K562 (cell line): Measurements from ENCODE around the gene ODAM. TPM values are rescaled to one million over a fixed set of nuclear protein-coding genes. Genes with fewer than 3 reads are reported as not detected.
"Not testable (repeated sequence)": the region's sequence is repeated elsewhere in the genome, so short reads cannot be mapped to it uniquely, and the experiment has no call there.

Source experiments
- ATAC-seq: fragments of 200-7000 bp; cut with Tn5 transposase; 3 replicates; pipeline ENCODE4 v1.9.1; 2020; ENCODE audit warnings: moderate library complexity
- BruUV-seq: library from RNA; stranded (reverse); fragments of 400-500 nt; replicated peaks from 2 replicates; lab custom pipeline; 2021; lab: Mats Ljungman, UMichigan
- CTCF ChIA-PET: fragments of 300-600 bp; formaldehyde crosslinking; extraction: SDS; loops from one replicate; lab custom pipeline; 2021; ENCODE audit warnings: low intra/inter-chr PET ratio; lab: Yijun Ruan, JAX
- POLR2A ChIA-PET: fragments of 300-600, 350-650 bp; sonication (Branson Sonifier 250); formaldehyde crosslinking; extraction: SDS; loops from one replicate; lab custom pipeline; 2021; ENCODE audit warnings: antibody characterized with exemption, inconsistent platforms; lab: Yijun Ruan, JAX
- DNase-seq, 4 experiments: peaks; one replicate each; pipeline versions ENCODE4 v3.0.0 to v3.0.0-alpha.2; 2011 to 2018; ENCODE audit warnings: low spot score in 3 of 4, mixed read lengths in 3 of 4; ENCODE audit errors: extremely low read depth in 1 of 4
- FAIRE-seq: peaks from 2 replicates; lab custom pipeline; 2011; peaks lifted over from hg19 to GRCh38; lab: Jason Lieb, UNC
- H2AFZ ChIP-seq: 2 replicates; pipeline ENCODE4 v1.6.0; 2011; ENCODE audit warnings: low read depth, low read length, control low read depth, inconsistent platforms
- H3K27ac ChIP-seq: fragments of 200-600 bp; 3 replicates; pipeline ENCODE4 v1.8.0; 2011; ENCODE audit warnings: low read depth, mild to moderate bottlenecking, control low read depth, inconsistent platforms, low read length, moderate library complexity, mixed read lengths; ENCODE audit errors: extremely low read depth
- H3K27me3 ChIP-seq, 2 experiments: fragments of 300-600 bp in 1 of 2; 2 replicates in 1 of 2; 3 replicates in 1 of 2; pipeline versions ENCODE4 v1.6.0 to v1.8.0; 2011; ENCODE audit warnings: inconsistent platforms in 2 of 2, low read length in 2 of 2, mild to moderate bottlenecking in 1 of 2, mixed read lengths in 1 of 2, moderate library complexity in 1 of 2; ENCODE audit not compliant: control insufficient read depth in 2 of 2, insufficient read depth in 2 of 2
- H3K36me3 ChIP-seq: fragments of 300-600 bp; 3 replicates; pipeline ENCODE4 v1.8.0; 2011; ENCODE audit warnings: mild to moderate bottlenecking, low read length, inconsistent platforms; ENCODE audit not compliant: control insufficient read depth, insufficient read depth
- H3K4me1 ChIP-seq, 2 experiments: fragments of 200-600 bp in 1 of 2; replicated peaks in 1 of 2; 2 replicates in 1 of 2; 3 replicates in 1 of 2; pipeline versions ENCODE4 v1.5.1 to v1.8.0; 2011; ENCODE audit warnings: inconsistent platforms in 2 of 2, low read length in 2 of 2, mild to moderate bottlenecking in 1 of 2, mixed read lengths in 1 of 2, moderate library complexity in 1 of 2; ENCODE audit not compliant: control insufficient read depth in 2 of 2, insufficient read depth in 2 of 2
- H3K4me2 ChIP-seq: 2 replicates; pipeline ENCODE4 v1.6.1; 2011; ENCODE audit warnings: low read length, control low read depth, inconsistent platforms, mixed read lengths; ENCODE audit not compliant: insufficient read depth
- H3K4me3 ChIP-seq: fragments of 200-600 bp; sonication (generic), shearing (Covaris generic); 2 replicates; pipeline ENCODE4 v1.5.1; 2016; ENCODE audit warnings: control low read depth, inconsistent platforms
- H3K79me2 ChIP-seq: fragments of 200-600 bp; 3 replicates; pipeline ENCODE4 v1.8.0; 2011; ENCODE audit warnings: low read length, inconsistent platforms; ENCODE audit not compliant: control insufficient read depth, insufficient read depth
- H3K9ac ChIP-seq, 2 experiments: 2 replicates each; pipeline versions ENCODE4 v1.6.0 to v1.6.1; 2011; ENCODE audit warnings: low read depth in 2 of 2, low read length in 2 of 2, control low read depth in 1 of 2, inconsistent platforms in 1 of 2, mild to moderate bottlenecking in 1 of 2, mixed read lengths in 1 of 2; ENCODE audit not compliant: insufficient read depth in 1 of 2
- H3K9me1 ChIP-seq: one replicate; pipeline ENCODE4 v1.6.0; 2011; ENCODE audit warnings: inconsistent platforms, mild to moderate bottlenecking, low read length, moderate library complexity; ENCODE audit not compliant: control insufficient read depth, insufficient read depth
- H3K9me3 ChIP-seq: replicated peaks from 2 replicates; pipeline ENCODE4 v1.5.1; 2011; ENCODE audit warnings: low read depth, low read length, inconsistent platforms; ENCODE audit not compliant: control insufficient read depth, insufficient read depth
- H4K20me1 ChIP-seq: replicated peaks from 2 replicates; pipeline ENCODE4 v1.6.1; 2011; ENCODE audit warnings: low read length, inconsistent platforms, mixed read lengths; ENCODE audit not compliant: control insufficient read depth, insufficient read depth
- CBX2 ChIP-seq: fragments of 200-600 bp; sonication (generic); IDR thresholded peaks from one replicate; pipeline ENCODE4 v1.6.1; 2012; ENCODE audit warnings: mild to moderate bottlenecking, low read length, inconsistent platforms; ENCODE audit not compliant: insufficient read depth, poor library complexity, severe bottlenecking
- CEBPZ ChIP-seq: fragments of 150-350 bp; IDR thresholded peaks from 2 replicates; pipeline ENCODE4 v1.6.1; 2014; ENCODE audit warnings: low read depth, mild to moderate bottlenecking, low read length, borderline replicate concordance
- TCFL5 ChIP-seq: fragments of 250-450 bp; sonication (Bioruptor Pico); conservative IDR thresholded peaks from 2 replicates; pipeline ENCODE4 v1.6.1; 2021; ENCODE audit warnings: mild to moderate bottlenecking, moderate library complexity, matching md5 sums
- TRIM25 ChIP-seq: fragments of 450-650 bp; IDR thresholded peaks from 2 replicates; pipeline ENCODE4 v1.7.0; 2016; ENCODE audit warnings: borderline replicate concordance
- XRCC4 ChIP-seq: IDR thresholded peaks from one replicate; pipeline ENCODE4 v1.6.1; 2011; ENCODE audit not compliant: insufficient read depth, insufficient read length; ENCODE audit errors: extremely low read depth
- ZNF165 ChIP-seq: fragments of 250-450 bp; sonication (Bioruptor Pico); IDR thresholded peaks from 2 replicates; pipeline ENCODE4 v1.4.0; 2020; ENCODE audit warnings: borderline replicate concordance
- ZNF707 ChIP-seq: fragments of 250-450 bp; sonication (Bioruptor Pico); conservative IDR thresholded peaks from 2 replicates; pipeline ENCODE4 v1.8.0; 2022; ENCODE audit warnings: inconsistent platforms, mild to moderate bottlenecking, moderate library complexity
- WGBS: fragments of 100-300 bp; shearing (Covaris generic); methylation state at CpG from one replicate; pipeline ENCODE4 v1.1.6; 2016; ENCODE audit warnings: low coverage, mixed read lengths; ENCODE audit not compliant: insufficient coverage; ENCODE audit errors: missing lambda C conversion rate; 5-methylcytosine and 5-hydroxymethylcytosine counted together
- in situ Hi-C: fragments of 300-500 bp; cut with MboI; formaldehyde crosslinking; loops from 4 replicates; pipeline ENCODE4 v1.15.0; 2018; ENCODE audit warnings: inconsistent platforms, mixed read lengths
- intact Hi-C: fragments of 100-400 bp; cut with micrococcal nuclease; formaldehyde crosslinking; loops from 2 replicates; pipeline ENCODE4 v1.14.2; 2022
- polyA plus RNA-seq, 8 experiments: library from polyadenylated mRNA; depleted of rRNA in 4 of 8; stranded (reverse) in 5 of 8; unstranded in 3 of 8; fragments of >200 nt; fragmentation: Nextera tagmentation in 2 of 8; fragmentation: Illumina TruSeq in 1 of 8; extraction: Ambion mirVana in 2 of 8; extraction: Trizol in 1 of 8; gene quantifications; 2 replicates each; pipeline versions ENCODE4 v1.2.1 to v1.2.3, GENCODE V29; 2011 to 2014; ENCODE audit warnings: inconsistent platforms in 1 of 8, missing spikeins in 1 of 8
- total RNA-seq, 7 experiments: library from RNA; depleted of rRNA in 6 of 7; stranded (reverse); fragments of >200 nt in 6 of 7; fragmentation: Illumina TruSeq in 2 of 7; extraction: Trizol in 2 of 7; gene quantifications; 2 replicates each; pipeline versions ENCODE4 v1.2.1 to v1.2.3, GENCODE V29; 2011 to 2021; ENCODE audit warnings: low replicate concordance in 1 of 7
- TF ChIP-seq, protein P1 (sequence below): fragments of 450-650 bp; formaldehyde crosslinking; IDR thresholded peaks from 2 replicates; pipeline ENCODE4 v1.4.0; 2020; ENCODE audit warnings: mild to moderate bottlenecking, moderate library complexity

ODAM gene
- total and polyA plus RNA-seq, 9 of the 15 experiments (the other 6 are each of a cell fraction or from before 2014, with no cell fraction given), result not detected

DNA sequence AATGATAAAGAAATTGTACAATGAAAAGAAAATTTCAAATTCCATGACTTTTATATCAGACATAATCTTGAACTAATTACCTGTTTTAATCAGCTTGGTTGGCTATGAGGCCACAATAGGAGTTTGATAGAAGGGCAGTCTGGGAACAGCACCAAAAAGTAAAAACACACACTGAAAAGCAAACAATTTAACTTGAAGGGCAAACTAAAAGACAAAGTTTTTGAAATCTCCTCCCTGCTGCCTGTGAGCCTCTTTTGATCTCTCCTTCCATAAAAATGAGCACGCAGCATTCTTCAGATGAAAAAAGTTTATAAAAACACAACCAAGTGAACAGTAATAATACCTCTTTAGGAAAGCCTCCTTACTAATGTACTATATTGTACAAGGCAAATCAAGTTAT is 8.1 kb downstream of the ODAM start:
- Histone ChIP-seq H3K27ac (no peak overlapping the region), H3K4me1 (no peaks in the 10 kb centered on the region), H3K4me2 (no peak overlapping the region), H3K9me1 (no peaks in the 10 kb centered on the region), H3K4me3 (no peak overlapping the region), H3K36me3 (no peaks in the 10 kb centered on the region), H2AFZ (no peak overlapping the region), H4K20me1 (no peaks in the 10 kb centered on the region), H3K27me3 (no peaks in the 10 kb centered on the region), H3K9me3 (no peaks in the 10 kb centered on the region; the same call in 1 of the 2 replicates), H3K79me2 (no peaks in the 10 kb centered on the region), H3K9ac (no peak overlapping the region)
- FAIRE-seq (no peak), ATAC-seq (no peak), DNase-seq (no peak)
- no TSS peak for BruUV-seq
- CTCF ChIA-PET, result no interaction called here
- intact Hi-C loops (no loop called here), in situ Hi-C loops (no loop called here)
- TF ChIP-seq, protein P1, sequence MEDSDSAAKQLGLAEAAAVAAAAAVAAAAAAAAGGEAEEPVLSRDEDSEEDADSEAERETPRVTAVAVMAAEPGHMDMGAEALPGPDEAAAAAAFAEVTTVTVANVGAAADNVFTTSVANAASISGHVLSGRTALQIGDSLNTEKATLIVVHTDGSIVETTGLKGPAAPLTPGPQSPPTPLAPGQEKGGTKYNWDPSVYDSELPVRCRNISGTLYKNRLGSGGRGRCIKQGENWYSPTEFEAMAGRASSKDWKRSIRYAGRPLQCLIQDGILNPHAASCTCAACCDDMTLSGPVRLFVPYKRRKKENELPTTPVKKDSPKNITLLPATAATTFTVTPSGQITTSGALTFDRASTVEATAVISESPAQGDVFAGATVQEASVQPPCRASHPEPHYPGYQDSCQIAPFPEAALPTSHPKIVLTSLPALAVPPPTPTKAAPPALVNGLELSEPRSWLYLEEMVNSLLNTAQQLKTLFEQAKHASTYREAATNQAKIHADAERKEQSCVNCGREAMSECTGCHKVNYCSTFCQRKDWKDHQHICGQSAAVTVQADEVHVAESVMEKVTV (CRISPR knock-in tag), result no peak
- TF ChIP-seq ZNF165 (CRISPR knock-in tag) (no peak), XRCC4 (no peak), ZNF707 (CRISPR knock-in tag) (no peak), CBX2 (no peak), CEBPZ (no peak), TRIM25 (no peak), TCFL5 (CRISPR knock-in tag) (no peak)
- POLR2A ChIA-PET, result no interaction called here
- 0% methylated on average over 1 of the region's 1 CpG for WGBS

DNA sequence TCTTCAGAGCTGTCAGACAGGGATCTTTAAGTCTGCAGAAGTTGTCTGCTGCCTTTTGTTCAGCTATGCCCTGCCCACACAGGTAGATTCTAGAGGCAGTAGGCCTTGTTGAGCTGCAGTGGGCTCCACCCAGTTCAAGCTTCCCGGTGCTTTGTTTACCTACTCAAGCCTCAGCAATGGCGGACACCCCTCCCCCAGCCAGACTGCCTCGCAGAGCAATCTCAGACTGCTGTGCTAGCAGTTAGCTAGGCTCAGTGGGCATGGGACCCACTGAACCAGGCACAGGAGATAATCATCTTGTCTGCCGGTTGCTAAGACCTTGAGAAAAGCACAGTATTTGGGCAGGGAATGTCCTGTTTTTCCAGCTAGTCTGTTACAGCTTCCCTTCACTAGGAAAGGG is 17.2 kb downstream of the ODAM start:
- intact Hi-C loops, H3K4me2 ChIP-seq, H3K4me1 ChIP-seq, H3K9me3 ChIP-seq, FAIRE-seq, H3K27ac ChIP-seq, H3K36me3 ChIP-seq, in situ Hi-C loops, H4K20me1 ChIP-seq, DNase-seq, H2AFZ ChIP-seq, BruUV-seq, H3K9me1 ChIP-seq, ATAC-seq, H3K4me3 ChIP-seq, H3K9ac ChIP-seq, H3K27me3 ChIP-seq, H3K79me2 ChIP-seq, CTCF ChIA-PET: not testable (repeated sequence)
- POLR2A ChIA-PET, result interaction anchor here (0.5 kb wide), 1 partner anchor 36 kb away, joined by 4 read pairs; no protein-coding TSS in a partner anchor
- 6% methylated on average over 4 of the region's 4 CpGs for WGBS
